ENCODE data around the gene TTLL1.

- TF ChIP-seq GATA2 (IDR thresholded peaks at IDR 0.05; ENCODE audit: low read depth, low read length) = no peak
- TF ChIP-seq GATA3 (IDR thresholded peaks at IDR 0.05; ENCODE audit: low read depth, low read length) = no peak
Measured at GRCh38 chr22:43066134-43066533, 23.1 kb downstream of the TTLL1 start.
